GM13977 (cell line): Measurements from ENCODE around the gene SLC16A7.

ENCODE experiments used
- DNase-seq: peaks from one replicate; pipeline ENCODE4 v3.0.0; 2012; ENCODE audit warnings: low spot score
- CTCF ChIP-seq: IDR thresholded peaks from 2 replicates; pipeline ENCODE4 v1.5.1; 2012; ENCODE audit warnings: mild to moderate bottlenecking, control low read depth; ENCODE audit not compliant: insufficient read depth; ENCODE audit errors: extremely low read depth, missing control alignments
- in situ Hi-C: fragments of 300-500 bp; cut with MboI; formaldehyde crosslinking; loops from one replicate; pipeline ENCODE4 v1.12.0; 2022; ENCODE audit warnings: low sequenced_read_pairs, low pct_unique_long_range_greater_than_20kb, mixed read lengths, inconsistent platforms; ENCODE audit not compliant: unreplicated experiment

SLC16A7 gene

GRCh38 chr12:59578254-59578653 lies 17.6 kb upstream of the SLC16A7 start:
- DNase-seq = no peak
- in situ Hi-C loops = no loop called here
- no peak for TF ChIP-seq CTCF

GRCh38 chr12:59579631-59580030 lies 16.2 kb upstream of the SLC16A7 start:
- no peak for TF ChIP-seq CTCF
- DNase-seq = no peak
- in situ Hi-C loops = no loop called here

GRCh38 chr12:59580050-59580449 lies 15.8 kb upstream of the SLC16A7 start:
- no peak for TF ChIP-seq CTCF
- no peak for DNase-seq
- in situ Hi-C loops = no loop called here

GRCh38 chr12:59583003-59583712 lies 12.7 kb upstream of the SLC16A7 start:
- DNase-seq = no peak
- TF ChIP-seq CTCF = no peak
- in situ Hi-C loops = no loop called here

- TF ChIP-seq CTCF = no peak
Measured at GRCh38 chr12:59587710-59588109, 8.1 kb upstream of the SLC16A7 start.

GRCh38 chr12:59593761-59594160 lies 2.1 kb upstream of the SLC16A7 start:
- DNase-seq = no peak
- in situ Hi-C loops = no loop called here
- no peak for TF ChIP-seq CTCF

More at GRCh38 chr12:59587710-59588109, 8.1 kb upstream of the SLC16A7 start:
- in situ Hi-C loops = no loop called here
- no peak for DNase-seq
